Activated CD8-positive, alpha-beta memory T cell treated with anti-CD3 and anti-CD28 coated beads for 4 hours (primary cell): ENCODE measurements around the gene TRIB2.
"Not testable (repeated sequence)": the region's sequence is repeated elsewhere in the genome, so short reads cannot be mapped to it uniquely, and the experiment has no call there.

Experiments
- DNase-seq, 2 donors: peaks; one replicate each; pipeline ENCODE4 v3.0.0-alpha.2; 2020; ENCODE audit warnings: low read depth in 2 of 2

TRIB2 gene

DNA sequence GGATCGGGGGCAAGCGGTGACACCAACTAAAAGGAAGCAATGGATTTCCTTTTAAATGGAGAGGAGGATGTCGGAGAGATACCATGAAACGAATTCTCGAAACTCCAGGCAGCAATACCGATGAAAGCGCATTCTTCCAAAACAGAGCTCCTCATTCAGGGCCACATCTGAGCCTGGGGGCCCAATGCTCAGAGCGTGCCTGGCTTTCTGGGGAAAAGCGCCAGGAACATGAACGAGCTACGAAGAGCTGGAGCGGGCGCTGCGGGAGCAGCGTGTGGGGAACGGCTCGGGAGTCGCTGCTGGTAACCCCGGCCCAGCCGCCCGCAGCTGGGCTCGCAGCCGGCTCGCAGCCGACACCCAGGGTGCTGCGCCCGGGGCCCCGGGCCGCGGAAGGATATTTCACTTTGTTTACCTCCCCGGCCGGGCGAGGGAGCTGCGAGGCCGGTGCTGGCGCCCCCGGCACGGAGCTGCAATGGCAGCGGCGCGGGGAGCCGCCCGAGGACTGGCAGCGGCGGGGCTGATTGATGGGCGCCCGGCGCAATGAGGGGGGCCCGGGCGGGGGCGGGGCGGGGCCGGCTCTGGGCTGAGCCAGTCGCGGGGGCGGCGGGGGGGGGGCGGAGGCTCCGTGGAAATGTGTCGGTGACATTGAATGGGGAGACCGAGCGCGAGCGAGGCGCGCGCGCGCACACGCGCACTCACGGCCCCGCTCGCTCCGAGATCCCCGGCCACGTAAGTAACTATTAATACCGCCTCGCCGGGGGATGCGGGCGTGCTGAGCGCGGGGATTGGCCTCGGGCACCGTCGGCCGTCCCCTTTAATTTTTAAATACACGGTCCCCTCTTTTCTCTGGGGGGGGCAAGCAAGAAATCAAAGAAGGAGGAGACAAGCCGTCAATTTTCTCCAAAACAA is at the start of gene TRIB2:
Gene TRIB2 (plus strand): TSS at position 655 of the 909 bp plus-strand sequence. CDS start 1,372 bp downstream, outside the sequence.
- peak; percentile 84 to 86 for DNase-seq

DNA sequence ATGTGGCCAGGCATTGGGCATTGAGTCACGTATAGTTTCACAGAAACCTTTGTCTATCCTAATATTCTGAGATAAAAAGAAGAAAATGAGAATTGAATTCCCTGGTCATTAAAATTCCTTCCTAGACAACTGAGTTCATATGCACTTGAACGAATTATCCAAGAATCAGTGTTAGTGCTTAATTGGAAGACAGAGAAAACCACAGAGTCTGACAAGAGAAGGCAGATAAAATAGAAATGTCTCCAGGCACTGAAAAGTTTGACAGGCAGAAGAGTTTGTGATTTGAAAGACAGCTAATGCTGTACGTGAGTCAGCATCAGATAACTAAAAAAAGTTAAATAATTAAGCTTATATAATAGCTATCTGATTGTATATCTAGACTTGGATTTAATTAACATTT is 47.7 kb upstream of the TRIB2 start:
- no peak for DNase-seq

DNA sequence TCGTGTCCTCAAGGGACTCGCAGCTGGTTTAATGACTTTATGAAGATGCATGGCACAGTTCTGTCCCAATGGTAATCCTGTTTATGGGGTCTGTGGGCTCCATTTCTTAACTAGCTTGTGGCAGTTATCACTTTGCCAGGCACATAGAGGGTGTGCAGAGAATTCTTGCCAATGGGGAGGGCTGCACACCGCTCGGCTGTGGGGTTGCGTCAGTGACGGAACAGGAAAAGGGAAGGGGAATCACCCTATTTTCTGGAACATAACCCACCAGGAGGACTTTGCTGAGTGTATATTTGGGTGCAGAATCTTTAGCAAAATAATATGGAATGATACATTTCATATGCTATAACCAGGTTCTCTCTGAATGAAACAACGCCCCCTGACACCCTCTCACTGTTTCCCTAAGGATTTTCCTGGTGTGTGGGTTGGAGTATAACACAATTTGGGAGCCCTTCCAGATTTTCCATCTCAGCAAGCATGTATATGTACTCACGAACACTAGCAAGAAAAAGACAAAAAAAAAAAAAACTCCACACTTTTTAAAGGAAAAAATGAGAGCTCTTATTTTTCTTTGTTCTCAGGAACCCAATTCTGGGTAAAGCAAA is 43.9 kb upstream of the TRIB2 start:
- no peak for DNase-seq

DNA sequence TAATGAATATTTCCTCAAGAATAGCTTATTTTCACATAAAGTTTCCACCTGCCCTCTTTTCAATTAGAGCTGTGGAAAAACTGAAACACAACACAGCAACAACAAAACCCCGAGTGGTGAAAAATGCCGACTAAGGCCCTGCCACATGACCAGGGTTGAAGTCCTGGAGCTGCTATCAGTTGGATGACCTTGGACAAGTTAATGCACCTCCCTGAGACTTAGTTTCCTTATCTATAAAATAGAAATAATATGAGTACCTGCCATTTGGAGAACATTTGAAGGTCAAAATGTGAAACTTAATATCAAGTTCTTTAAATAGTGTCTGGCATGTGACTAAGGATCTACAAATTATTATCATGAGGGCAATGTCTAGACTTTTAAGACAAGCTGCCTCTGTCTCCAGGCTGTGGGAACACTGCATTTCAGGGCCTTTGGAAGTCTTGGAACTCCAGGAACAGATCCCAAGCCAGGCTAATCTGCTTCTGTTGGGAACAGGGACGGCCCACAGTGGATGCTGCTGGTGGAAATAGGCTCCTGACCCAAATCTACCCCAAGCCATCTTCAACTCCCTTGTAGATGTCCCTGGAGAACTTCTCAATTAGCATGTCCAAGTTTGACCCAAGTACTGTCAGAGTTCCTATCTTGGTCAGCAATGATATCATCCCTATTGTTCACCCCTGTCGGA is 42.0 kb upstream of the TRIB2 start:
- DNase-seq, result no peak

DNA sequence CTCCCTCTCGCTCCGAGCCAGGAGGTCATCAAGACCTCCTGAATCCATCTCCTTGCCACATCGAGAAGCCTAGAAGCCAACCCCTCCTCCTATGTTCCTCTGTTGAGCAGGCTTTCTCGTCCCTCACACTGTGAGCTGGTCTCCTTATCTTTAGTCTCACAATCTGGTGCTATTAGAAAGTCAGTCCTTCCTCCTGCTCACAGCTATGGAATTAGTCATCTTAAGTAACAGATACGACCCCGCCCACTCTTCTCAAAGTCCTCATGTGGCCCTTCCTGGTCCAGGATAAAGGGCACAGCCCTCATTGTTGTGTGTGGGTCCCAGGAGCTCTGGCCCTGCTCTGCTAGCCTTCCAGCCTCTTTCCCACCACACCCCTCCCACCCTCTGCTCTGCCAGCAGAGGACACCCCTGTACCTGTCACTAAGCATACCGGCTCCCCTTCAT is 41.4 kb upstream of the TRIB2 start:
- DNase-seq, result no peak

DNA sequence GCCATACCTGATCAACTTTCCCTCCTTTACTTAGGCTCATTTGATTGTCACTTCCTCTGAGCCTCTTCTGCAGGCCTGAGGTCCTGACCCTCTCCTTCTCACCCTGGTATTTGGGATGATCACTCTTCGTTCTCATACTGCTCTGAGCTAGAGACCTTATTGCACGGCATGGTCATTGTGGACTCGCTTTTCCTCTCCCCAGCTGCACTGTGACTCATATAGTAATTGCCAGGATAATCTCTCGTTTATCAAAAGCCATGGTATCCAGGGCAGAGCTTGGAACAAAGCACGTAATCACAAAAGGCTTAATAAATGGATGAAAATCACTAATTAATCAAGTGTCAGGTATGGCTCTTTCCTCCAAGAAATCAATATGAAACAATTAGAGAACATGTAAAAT is 40.9 kb upstream of the TRIB2 start:
- DNase-seq, result no peak

DNA sequence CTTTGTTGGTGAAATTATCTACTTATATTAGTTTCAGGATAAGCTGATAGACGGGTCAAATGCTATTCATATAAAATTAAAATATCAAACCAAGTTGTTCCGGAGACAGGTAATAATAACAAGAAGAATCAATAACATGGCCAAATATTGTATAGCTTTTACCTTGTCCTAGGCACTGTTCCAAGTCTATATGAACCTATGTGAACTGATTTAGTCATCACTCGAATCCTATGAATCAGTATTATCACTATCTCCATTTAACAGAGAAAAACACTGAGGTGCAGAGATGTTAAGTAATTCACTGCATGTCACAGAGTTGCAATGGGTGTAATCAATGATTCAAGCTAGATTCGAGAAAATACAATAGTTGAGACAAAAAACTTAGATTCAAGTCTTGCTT is 40.0 kb upstream of the TRIB2 start:
- no peak for DNase-seq

DNA sequence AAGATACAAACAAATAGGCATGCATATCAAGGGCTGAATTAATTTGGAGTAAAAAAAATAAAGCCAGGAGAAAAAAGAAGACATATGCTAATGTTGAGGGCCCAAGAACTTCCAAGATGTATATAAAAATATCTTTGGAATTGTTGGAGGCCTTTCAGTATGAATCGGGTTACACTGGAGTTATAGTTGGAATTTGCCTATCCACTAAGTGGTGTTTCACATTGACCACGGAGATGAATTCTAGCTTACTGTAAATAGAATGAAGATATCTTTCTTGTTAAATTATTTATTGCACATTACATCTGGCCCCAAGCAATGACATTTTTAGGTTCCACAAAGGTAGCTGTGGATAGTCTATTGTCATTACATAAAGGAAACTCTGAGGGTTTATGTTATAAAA is 38.5 kb upstream of the TRIB2 start:
- DNase-seq, result no peak

DNA sequence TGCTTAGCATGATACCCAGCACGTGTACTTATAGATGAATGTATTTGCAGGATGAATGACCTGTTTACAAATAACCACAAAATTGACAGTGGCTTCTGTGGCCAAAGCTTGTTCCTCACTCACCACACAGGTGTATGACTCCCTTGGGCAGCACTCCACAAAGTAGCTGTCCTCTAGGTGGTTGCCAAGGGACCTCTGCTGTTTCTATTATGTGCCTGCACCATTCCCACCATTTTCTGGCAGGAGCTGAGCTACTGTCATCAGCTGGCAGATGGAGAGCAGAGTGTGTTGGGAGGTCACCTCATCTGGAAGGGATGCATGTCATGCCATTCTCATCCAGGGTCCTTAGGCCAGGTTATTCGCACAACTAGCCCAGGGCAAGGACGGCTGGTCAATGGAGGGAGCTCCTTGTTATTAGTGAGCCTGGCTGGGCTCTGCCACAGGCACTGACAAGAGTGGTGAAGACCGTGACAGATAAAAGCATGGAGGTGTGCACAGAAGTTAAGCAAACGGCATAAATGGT is 37.1 kb upstream of the TRIB2 start:
- DNase-seq, result no peak

DNA sequence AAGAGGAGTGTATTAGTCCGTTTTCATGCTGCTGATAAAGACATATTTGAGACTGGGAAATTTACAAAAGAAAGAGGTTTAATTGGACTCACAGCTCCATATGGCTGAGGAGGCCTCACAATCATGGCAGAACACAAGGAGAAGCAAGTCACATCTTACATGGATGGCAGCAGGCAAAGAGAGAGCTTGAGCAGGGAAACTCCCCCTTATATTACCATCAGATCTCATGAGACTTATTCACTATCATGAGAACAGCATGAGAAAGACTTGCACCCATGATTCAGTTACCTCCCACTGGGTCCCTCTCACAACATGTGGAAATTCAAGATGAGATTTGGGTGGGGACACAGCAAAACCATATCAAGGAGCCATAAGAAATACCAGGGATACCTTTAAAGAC is 36.6 kb upstream of the TRIB2 start:
- not testable (repeated sequence) for DNase-seq

DNA sequence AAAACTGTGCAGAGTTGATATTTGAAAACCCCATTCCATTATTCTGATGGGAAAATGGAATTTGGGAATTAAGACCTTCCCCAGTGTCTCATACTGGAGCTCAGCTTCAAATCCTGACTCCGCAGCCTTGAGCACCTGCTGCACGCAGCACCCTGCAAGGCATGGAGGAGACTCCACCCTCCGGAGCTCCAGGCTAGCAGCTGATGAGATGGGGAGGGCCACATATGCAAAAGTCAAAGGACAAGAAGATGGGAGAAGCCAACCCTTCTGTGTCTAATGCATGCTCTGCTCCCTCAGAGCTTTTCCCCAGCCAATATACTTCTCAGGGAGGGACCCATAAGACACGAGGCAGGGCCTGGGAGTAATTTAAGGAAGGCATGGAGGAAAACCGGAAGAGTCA is 34.7 kb upstream of the TRIB2 start:
- DNase-seq, result no peak

DNA sequence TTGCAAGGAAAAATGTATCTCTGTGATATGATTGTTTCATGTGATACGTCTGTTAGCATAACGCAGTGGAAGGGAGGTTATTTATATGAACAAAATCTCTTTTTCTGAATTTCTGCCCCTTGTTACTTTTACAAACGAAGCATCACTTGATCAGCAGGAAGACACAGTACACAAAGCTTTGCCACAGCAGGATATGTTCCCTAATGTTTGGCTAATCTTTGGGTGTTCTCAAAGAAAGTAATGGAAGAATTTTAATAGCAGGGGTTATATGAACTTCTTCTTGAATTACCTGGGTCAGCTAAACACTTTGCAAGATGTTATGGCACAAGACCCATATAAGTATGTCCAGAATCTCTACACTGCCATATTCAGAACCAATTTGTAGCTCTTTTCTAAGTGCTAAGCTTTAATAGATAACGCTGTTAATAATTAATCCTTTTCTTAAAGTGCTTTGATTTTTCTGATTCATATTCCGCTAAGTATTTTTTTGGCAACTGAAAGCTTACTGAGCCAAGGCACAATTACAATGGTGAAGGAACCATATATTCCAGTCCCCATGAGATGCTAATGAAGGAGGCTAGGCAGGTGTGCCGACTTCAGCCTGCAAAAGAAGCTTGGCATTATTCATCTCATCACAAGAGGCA is 33.2 kb upstream of the TRIB2 start:
- no peak for DNase-seq

DNA sequence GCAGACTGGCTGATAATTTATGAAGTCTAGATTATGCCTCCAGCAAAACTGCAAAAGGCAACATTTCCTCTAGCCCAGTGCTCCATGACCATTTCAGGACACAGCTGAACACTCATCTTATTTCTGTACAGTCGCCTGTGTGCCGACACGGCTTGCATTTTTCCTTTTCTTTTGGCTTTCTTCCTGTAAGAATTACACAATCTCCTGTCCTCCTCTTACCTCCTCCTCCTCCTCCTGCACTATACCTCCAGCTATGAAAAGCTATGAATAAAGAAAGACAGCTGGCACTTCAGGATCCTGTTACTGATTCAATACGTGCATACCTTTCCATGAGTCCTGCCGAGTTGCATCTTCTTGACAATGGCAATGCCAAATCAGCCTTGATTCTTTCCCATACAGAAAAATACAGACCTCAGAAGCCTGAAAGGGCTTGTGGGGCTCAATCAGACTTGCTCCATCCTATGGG is 32.2 kb upstream of the TRIB2 start:
- no peak for DNase-seq

DNA sequence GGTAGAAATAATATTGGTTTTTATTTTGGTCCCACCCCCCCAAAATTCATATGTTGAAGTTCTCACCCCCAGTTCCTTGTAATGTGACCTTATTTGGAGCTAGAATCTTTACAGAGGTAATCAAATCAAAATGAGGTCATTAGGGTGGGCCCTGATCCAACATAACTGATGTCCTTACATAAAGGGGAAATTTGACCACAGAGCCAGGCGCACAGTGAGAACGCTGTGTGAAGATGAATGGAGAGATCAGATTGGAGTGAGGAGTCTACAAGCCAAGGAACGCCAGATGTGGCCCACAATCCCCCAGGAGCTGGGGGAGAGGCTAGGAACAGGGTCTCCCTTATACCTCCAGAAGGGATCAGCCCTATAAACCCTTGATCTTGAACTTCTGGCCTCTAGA is 31.6 kb upstream of the TRIB2 start:
- no peak for DNase-seq

DNA sequence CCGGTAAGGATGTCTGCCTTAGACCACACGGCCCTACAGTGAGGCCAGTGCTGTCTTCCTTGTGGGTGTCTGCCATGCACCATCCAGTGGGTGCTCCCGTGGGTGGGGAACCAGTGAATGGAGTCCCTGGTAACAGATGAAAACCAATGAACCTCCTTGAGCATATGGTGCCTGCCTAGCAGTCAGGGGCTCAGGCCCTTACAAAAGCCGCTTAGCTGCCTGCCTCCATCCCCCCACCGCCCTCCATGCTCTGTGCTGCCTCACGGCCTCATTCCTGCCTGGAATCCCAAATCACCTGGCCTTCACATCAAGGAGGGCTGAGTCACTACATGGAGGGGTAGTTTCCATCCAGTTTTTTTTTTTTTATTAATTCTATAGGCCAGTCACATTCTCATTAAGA is 30.8 kb upstream of the TRIB2 start:
- DNase-seq, result no peak

DNA sequence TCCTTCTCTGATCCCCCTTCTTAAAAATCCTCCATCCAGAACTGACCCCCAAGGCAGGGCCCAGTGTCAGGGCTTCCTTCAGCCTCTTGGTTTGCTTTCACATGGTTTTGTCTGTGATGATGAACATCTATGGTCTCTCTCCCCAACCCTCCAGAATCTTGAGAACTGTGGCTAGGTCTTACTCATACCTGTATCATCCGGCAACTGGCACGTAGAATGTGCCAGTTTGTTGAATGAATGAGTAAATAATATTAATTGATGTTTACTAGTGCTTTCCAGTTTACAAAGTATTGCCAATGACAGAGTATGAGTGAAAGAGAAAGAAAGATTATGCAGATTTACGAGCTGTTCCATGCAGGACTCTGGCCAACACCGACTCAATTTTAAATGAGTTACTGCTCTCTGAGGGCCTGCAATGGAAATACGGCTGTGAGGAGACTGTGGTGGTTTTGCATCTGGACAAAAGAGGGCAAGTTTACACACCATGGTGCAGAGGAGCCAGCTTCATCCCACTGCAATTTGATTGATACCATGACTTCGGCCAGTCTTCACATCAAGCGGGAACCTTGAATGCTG is 29.9 kb upstream of the TRIB2 start:
- no peak for DNase-seq

DNA sequence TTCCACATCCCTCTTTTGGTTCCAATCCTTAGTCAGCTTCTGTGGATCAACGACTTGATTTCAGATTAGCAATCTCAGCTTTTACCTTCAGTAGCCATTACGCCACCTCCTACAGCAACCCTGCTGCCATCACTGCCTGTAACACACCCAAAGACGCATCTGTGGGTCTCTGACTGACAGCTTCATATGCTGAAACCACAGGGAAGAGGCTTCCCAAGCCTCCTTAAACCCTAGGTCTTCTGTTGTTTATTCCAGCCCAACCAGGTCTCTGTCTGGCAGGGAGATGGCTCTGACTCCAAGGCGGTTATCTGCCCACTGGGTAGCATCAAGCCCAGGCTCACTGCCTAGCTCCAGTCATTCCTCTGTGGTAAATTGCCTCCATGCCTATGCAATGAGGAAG is 28.6 kb upstream of the TRIB2 start:
- no peak for DNase-seq

DNA sequence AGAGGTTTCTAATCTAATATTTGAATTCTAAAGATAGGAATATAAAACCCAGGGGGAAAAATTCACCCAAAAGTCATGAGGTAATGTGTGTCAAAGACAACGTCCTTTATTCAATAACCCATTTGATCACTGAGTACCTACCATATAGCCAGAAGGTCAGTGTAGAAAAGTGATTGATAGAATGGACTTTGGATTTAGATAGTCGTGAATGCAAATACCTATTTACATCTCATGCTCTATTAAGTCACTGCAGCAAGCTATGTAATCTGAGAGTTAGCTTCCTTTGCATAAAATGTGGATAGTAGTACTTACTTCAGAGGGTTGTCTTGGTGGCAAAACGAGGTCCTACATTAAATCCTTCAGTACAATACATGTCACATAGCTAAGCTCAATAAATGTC is 27.8 kb upstream of the TRIB2 start:
- no peak for DNase-seq

DNA sequence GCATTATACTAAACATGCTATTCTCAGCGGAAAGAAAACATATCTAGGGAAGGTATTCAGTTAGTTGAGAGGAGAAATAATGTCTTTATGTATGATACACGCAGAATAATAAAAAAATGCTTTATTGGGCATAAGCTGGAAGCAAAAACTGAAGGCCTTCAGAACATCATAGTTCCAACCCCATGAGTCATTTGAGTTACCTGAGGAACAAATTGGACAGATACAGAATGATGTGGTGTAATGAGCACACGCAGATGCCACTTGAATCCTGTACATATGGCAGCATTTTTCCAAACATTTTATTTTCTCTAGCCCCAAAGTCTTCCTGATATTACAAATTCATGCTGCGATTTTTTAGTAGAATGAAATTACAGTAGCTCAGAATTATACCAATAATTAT is 23.2 kb upstream of the TRIB2 start:
- DNase-seq, result no peak

DNA sequence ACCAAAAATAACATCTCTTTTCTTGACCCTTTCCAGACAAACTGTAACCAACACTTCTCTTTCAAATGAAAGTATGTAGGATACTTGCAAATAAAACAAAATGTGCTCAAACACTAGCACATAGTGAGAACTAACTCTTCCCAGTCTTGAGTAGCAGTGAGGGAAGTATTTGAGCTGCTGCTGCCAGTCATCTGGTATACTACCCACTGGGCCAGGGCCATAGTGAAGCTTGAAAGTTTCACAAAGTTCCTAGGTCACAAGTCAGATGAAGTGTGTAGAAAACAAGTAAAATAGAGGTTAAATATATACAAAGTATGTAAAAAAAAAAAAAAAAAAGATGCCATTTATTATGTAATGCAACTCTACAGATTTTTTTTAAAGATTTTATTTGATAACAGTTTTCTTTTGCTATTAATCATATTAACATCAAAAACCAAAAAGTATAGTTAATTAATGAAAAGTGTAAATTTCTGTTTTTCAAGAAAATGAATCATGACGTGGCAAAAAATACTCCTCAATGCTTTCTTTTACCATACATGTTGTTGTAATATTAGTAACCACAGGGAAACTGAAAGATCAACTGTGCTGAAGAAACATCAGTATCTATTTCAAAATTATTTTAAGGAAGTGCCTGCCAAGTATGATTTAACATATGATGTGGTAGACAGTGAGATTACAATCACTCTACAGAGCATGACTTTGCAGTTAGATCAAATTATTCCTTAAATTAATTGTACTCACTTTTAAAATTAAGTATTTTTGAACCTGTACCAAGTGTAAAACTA is 21.6 kb upstream of the TRIB2 start:
- no peak for DNase-seq

DNA sequence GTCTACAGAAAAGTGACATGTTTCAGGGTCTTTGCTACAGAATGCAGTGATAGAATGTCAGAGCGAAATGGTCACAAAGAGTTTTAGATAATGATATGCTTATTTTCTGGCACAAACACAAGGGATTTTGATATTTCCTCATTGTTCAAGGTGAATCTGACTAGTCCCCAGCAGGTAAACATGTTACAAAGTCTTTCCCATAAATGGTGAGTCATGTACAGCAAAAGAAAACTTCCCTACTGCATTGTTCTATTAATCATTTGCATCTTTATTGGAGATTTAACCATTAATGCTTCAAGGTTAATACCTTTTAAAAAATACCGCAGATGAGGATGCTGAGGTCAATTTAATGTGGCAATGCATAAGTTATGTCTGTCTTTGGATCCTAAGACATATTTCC is 19.1 kb upstream of the TRIB2 start:
- DNase-seq, result no peak
